Measurements from ENCODE around the gene STAP2.

The STAP2 gene

DNA sequence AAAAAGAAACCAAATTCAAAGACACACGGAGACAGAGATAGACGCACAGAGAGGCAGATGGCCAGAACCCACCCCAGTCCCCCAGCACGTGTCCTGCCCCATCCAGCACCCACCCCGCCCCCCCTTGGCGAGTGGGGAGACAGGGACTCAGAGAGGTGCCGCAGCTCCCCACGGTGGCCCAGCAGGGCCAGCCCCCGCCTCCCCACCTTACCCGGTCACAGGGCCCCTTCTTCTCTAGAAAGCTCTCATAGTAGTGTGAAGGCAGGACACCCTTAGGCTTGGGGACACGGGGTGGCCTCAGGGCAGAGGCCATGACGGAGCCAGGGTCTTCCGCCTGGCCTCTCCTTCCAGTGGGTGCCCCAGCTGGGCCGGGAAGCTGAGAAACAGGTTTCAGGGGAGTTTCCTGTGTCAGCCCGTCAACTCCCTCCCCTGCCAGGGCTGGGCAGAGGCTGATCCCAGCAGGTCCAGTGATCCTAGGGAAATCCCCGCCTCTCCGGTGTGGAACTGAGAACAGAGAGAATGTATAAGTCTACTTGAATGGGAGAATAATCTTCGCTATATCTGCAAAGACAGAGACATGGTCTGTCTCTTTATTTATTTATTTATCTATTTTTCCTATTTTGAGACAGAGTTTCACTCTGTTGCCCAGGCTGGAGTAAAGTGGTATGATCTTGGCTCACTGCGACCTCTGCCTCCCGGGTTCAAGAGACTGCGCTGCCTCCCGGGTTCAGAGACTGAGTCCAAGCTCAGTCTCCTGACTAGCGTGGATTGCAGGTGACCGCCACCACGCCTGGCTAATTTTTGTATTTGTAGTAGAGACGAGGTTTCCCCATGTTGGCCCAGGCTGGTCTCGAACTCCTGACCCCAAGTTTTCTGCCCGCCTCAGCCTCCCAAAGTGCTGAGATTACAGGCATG is at the start of gene STAP2:
STAP2 (minus strand) TSS at position 387 of the 915 bp plus-strand sequence; CDS start at position 313, 74 bp downstream.
- no peak for DNase-seq (ENCODE audit: low read depth)

DNA sequence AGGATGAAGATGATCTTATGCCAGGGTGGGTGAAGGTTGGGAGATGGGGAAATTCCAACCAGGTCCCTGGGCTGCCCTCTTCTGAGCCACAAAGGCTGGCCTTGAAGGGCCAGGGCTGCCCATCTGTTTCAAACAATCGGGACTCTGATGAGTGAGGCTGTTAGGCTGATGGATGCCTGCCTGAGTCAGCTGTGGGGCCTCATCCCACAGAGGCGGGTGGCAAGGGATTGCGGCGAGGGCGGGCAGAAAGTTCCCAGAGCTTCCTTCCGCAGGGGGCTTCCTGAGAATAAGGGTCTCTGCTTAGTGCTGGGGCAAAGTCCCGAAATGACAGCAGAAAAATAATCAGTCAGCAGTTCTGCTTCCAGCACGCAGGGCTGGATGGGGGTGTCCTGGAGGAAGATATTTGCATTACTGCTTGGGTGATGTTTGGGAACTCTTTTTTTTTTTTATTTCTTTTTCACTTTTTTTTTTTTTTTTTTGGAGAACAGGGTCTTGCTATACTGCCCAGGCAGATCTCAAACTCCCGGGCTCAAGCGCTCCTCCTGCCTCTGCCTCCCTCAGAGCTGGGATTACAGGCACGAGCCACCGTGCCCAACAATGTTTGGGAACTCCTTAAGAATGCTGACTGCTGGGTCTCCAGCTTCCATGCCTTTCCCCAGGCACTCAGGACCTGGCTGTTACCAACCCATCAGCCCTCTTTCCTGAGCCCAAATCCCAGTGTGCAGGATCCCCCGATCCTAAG is 47.6 kb upstream of the STAP2 start:
- DNase-seq (ENCODE audit: low read depth) = no peak

DNA sequence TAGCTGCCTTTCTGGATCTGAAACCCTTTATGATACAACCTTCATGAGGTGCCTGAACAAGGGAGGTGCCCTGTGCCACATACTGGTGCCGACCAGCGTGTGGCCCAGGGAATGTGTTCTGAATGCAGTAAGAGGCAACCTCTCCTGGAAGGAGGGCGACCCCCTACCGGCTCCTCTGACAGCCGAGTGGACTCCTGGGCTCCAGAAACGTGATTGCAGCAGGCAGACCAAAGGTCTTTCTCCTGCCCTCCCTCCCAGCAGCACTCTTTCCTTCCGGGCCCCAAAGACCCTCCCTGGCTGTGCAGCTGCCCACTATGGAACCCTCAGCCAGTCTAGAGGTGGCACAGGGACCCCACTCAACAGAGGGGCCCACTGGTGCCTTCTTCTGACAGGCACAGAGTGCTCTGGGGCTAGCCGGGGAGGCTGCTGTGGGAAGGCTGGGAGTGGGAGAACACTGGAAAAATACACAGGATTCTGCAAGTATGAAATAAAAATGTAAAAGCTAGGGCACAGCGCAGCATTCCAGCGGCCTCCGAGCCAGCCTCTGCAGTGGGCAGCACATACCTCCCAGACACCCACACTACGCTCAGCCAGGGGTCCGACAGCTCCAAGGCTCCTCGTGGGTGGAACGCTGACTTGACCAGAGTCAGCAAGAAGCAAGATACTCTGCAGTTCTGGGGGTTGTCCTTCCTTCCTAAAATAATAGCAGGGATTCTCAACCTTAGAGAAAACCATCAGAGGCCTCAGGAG is 46.8 kb upstream of the STAP2 start:
- no peak for DNase-seq (ENCODE audit: low read depth)

DNA sequence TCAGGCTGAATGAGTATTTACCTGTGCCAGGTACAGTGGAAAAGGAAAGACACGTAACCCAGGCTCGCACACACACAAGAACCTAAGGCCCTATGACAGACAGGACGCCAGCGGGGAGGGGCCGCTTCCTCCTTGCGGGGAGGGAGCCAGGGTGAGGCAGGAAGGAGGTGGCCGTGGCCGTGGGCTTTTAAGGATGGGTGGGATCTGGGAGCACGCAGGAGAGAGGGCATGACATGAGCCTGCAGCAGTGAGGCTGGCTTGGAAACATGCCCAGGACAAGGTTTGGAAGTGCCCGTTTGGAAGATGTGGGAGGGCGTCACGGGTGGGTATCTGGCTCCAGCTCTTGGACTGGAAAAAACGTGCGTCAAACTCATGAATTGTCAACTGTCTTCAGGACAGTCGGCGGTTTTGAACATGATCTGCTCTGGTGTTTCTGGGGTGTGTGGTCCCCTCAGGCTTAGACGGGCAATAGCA is 41.7 kb upstream of the STAP2 start:
- DNase-seq (ENCODE audit: low read depth) = no peak

DNA sequence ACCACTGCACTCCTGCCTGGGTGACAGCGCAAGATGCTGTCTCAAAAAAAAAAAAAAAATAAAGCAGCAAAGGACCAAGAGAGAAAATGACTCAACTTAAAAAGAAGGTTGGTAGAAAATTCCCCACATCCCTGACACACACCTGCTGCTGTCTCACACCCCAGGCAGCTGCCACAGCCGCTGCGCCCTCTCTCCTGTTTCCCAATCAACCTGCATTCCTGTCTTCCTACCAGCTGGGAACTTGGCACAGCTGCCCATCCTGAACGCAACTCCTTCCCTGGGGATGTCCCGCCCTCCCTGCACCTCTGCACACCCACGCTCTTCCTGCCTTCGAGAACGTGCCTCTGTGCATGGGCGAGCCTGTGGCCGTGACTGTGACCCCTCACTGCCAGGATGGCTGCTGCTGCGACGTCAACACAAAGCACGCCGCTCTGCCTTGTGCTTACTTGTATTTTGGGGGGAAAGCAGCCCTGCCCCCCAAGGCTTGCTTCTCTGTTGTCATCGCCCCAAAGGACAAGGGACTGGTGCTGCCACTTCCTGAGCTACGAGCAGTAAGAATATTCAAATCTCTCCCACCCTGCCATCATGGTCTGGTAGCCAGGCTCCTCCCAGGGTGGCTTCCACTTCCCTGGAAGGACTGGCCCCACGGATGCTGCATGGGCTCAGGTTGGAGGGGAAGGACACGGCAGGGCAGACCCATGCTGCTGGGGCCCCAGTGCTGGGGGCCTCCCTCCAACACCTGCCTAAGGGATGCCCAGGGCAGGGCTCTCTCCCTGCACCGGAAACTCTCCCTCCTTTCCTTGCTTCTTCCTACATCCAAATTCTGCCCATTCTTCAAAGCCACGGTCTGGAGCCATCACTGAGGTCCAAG is 41.0 kb upstream of the STAP2 start:
- DNase-seq (ENCODE audit: low read depth) = no peak

GRCh38 chr19:4378886-4379285 is 40.3 kb upstream of the STAP2 start:
- DNase-seq (ENCODE audit: low read depth) = no peak

- DNase-seq (ENCODE audit: low read depth) = no peak
These were observed 38.6 kb upstream of the STAP2 start for GRCh38 chr19:4376991-4377781.

DNA sequence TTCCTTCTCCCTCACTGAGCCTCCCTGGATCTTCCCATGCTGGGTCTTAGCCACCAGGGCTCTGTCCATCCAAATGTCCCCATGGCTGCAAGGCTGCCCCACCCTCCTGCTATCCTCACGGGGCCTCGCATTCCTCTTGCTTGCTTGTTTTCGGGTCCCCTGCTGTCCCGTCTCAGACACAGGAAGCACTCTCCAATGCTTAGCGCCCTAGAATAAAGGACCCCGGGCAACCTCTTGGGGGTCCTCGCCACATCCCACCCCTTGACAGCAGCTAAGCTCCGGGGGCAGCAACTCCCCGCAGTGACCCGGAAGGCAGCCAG is 38.0 kb upstream of the STAP2 start:
- no peak for DNase-seq (ENCODE audit: low read depth)

DNA sequence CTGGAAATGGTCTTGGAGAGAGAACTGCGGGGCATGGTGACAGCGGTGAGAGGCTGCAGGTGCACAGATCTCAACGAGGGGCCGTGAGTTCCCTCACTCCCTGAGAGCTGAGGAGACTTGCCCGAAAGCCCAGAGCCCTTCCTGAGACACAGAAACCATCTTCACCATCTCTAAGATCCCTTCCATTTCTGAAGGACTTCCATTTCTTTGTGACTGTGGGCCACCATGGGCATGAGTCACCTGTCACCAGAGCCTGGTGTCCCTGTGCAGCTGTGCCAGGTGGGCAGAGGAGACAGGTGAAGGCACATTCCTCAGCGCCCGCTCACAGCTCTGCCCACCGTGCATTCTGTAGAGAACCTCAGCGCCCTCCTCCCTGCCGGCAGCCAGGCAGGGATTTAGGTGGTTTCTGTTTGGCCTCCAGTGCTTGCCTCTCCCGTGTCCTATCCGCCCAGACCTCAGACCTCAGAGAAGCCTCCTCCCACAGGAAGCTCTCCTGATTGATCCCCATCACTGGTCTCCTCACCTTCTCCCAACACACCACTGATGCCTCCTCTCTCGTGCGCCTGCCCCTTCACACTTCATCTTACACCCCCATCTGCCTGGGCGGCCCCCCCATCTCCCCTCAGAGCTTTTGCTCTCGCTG is 37.5 kb upstream of the STAP2 start:
- no peak for DNase-seq (ENCODE audit: low read depth)

DNA sequence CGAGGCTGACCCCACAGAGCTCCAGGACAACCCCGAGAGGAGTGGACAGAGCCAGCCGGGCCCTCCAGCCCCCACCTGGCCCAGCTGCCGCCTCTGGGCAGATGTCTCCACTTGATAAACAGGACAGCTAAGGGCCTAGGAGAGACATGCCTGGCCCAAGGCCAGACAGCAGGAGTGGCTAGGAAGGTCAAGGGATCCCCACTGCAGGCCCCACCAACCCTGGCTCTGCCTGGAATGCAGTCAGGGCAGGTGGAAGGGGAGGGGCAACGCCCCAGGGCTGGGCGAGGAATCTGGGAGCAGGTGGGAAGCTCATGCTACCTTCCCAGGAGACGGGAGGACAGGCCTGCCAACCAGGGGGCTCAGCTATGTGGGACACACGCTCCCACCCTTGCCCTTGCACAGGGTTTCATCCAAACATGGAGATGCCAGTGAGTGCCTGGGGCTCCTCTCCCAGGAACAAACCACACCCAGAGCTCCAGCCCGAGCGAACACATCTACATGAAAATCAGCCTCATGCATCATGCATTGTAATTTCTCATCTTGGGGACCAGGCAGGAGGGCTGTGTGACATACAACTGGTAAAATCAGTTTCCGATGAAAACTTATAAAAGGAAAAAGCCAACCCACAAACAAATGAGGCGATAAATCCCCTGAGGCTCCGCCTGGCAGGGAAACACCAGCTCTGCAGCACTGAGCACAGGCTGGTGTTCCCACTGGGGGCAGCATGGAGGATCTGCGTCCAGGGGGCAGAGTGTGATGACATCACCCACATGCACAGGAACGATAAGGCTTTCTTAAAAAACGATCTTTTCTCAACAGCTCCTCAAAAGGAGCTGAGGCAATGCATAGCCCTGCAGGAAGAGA is 36.8 kb upstream of the STAP2 start:
- DNase-seq (ENCODE audit: low read depth) = no peak

GRCh38 chr19:4374498-4375163 is 36.0 kb upstream of the STAP2 start:
- DNase-seq (ENCODE audit: low read depth) = no peak

DNA sequence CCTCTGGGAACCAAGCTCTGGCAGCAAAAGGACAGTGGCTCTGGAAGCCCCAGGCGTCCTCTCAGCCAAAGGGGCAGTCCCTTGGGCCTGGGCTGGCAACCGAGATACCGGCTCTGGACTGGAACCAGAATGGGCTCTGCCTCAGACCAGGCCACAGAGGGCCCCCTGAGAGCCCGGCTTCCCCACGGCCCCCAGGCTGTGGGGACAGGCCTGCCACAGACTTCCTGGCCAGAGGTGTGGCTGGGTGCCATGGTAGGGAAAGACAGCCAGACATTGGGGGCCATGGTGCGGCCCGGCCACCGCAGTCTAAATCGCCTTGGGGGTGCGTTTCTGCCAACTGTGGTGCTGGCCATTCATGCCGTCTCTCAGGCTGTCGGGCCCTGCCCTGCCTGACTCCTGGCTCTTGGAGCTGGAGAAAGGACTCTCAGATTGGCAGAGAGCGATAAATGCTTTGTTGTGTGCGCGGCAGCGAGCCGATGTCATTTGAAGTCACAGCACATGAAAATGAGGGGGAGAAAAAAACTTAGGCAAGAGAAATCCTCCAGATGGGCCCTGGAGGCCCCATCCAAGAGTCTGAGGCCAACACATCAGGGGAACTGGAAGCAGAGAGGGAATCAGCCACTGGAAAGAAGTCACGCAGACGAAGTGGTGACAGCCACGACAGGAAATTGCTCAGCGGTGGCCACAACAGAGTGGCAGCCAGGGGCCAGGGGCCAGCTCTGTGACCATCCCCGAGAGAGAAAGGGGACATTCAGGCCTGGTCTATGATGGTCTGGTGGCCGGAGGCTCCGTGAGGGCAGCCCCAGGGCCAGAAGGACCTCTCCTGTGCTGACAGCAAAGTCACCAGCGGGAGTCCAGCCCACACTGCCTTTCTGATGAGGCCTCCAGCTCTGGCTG is 35.2 kb upstream of the STAP2 start:
- DNase-seq (ENCODE audit: low read depth) = no peak

DNA sequence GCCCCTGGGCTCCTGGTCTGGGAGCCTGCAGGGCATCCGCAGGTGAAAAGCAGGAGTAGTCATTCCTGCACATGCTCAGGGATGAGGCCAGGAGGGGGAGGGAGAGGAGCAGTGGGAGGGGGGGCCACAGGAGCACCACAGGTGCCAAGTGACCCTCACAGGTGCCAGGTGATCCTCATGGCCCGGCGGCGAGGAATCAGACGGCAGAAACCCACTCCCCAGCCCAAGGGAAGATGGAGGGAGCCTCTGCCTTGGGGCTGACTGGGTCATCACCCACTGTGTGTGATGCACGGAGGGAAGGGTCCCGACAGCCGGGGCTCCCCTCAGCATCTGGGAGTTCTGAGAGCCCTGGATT is 34.4 kb upstream of the STAP2 start:
- DNase-seq (ENCODE audit: low read depth) = no peak

DNA sequence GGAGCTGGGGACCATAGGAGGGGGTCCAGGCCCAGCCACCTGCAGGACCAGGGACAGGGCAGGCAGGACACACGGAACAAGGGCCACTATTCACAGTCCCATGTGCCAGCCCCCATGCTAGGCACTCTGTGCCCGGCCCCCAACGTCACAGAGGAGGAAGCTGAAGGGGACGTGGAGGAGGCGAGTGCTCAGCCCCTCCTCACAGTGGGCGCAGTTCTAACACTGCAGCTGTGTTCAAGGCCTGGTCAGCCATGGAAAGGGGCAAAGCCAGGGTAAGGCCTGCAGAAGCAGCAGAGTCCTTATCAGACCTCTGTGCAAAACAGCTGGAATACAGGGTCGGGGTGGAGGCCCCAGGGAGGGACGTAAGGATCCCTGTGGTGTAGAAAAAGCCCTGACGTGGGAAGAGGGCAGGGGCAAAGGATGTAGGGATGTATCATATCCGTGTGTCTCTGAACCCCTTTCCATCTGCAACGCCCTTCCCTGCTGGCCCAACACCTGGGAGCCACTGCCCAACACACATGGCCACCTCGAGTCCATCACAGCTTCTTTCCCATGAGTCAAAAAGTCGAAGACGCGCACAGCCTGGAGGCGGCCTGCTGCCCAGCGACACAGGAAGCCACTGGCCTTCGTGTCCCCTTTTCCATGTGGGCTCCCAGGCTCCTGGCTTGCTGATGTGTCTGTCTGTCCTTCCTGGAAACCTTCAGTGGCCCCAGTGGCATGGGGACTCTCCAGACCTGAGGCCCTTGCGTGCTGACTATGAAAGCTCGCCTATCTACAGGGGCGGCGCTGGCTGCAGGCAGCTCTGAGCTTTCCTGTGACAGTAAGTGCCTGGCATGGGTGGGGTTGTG is 33.8 kb upstream of the STAP2 start:
- no peak for DNase-seq (ENCODE audit: low read depth)

GRCh38 chr19:4371247-4372164 is 32.9 kb upstream of the STAP2 start:
- no peak for DNase-seq (ENCODE audit: low read depth)
